ENCODE results near the gene GABRG3. TPM values are rescaled to one million over a fixed set of nuclear protein-coding genes. Genes with fewer than 3 reads are reported as not detected.

Gene GABRG3
- total RNA-seq, 3 donors from 2014 or later: 0.15 to 0.33 TPM; not detected in 1

GRCh38 chr15:27574541-27575054, 603.6 kb downstream of the GABRG3 start:
- no peak for TF ChIP-seq POLR2A (IDR thresholded peaks at IDR 0.05)
- TF ChIP-seq, protein P1, sequence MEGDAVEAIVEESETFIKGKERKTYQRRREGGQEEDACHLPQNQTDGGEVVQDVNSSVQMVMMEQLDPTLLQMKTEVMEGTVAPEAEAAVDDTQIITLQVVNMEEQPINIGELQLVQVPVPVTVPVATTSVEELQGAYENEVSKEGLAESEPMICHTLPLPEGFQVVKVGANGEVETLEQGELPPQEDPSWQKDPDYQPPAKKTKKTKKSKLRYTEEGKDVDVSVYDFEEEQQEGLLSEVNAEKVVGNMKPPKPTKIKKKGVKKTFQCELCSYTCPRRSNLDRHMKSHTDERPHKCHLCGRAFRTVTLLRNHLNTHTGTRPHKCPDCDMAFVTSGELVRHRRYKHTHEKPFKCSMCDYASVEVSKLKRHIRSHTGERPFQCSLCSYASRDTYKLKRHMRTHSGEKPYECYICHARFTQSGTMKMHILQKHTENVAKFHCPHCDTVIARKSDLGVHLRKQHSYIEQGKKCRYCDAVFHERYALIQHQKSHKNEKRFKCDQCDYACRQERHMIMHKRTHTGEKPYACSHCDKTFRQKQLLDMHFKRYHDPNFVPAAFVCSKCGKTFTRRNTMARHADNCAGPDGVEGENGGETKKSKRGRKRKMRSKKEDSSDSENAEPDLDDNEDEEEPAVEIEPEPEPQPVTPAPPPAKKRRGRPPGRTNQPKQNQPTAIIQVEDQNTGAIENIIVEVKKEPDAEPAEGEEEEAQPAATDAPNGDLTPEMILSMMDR (IDR thresholded peaks at IDR 0.05): no peak
- Histone ChIP-seq H3K27me3 (no peaks in the 10 kb centered on the region), H3K36me3 (no peaks in the 10 kb centered on the region), H3K4me1 (no peaks in the 10 kb centered on the region), H3K4me3 (no peak overlapping the region), H3K27ac (no peak overlapping the region), H3K9me3 (no peaks in the 10 kb centered on the region)
- DNase-seq (ENCODE audit: low spot score in 2 of 2): no peak
- intact Hi-C loops (cut with DNase I; ENCODE audit: low total_unique reads): no loop called here

DNA sequence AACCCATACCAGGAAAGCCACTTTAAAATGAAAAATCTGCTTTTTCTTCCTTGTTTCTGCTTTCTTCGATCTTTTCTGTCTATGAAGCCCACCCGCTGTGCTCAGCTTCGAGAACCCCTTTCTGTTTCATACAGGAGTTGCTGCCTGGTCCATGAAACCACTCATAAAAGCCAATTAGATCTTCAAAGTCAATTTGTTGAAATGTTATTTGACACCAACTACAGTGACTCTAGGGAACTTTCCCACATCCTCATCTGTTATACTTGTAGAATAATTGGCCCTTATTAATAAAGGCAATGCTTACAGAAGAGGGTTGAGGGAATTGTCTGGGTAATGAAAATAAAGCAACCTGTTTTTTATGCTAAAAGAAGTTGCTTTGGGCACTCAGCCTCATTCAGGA, 604.5 kb downstream of the GABRG3 start:
- intact Hi-C loops (cut with DNase I; ENCODE audit: low total_unique reads): no loop called here
- H3K27me3 ChIP-seq: no peaks in the 10 kb centered on the region
- TF ChIP-seq, protein P1 (IDR thresholded peaks at IDR 0.05): no peak
- H3K4me3 ChIP-seq: no peak overlapping the region
- H3K9me3 ChIP-seq: no peaks in the 10 kb centered on the region
- no peaks in the 10 kb centered on the region for H3K36me3 ChIP-seq
- DNase-seq (ENCODE audit: low spot score in 2 of 2): no peak
- H3K27ac ChIP-seq: no peak overlapping the region
- no peaks in the 10 kb centered on the region for H3K4me1 ChIP-seq

GRCh38 chr15:27576576-27576975, 605.6 kb downstream of the GABRG3 start:
- DNase-seq (ENCODE audit: low spot score in 2 of 2): no peak
- Histone ChIP-seq H3K27me3 (no peaks in the 10 kb centered on the region), H3K4me1 (no peaks in the 10 kb centered on the region), H3K36me3 (no peaks in the 10 kb centered on the region), H3K27ac (no peak overlapping the region), H3K9me3 (no peaks in the 10 kb centered on the region), H3K4me3 (no peak overlapping the region)
- no peak for TF ChIP-seq POLR2AphosphoS5 (IDR thresholded peaks at IDR 0.05)
- TF ChIP-seq, protein P1 (IDR thresholded peaks at IDR 0.05): no peak
- no peak for TF ChIP-seq POLR2A (IDR thresholded peaks at IDR 0.05)
- intact Hi-C loops (cut with DNase I; ENCODE audit: low total_unique reads): no loop called here

- Histone ChIP-seq H3K9me3 (no peaks in the 10 kb centered on the region), H3K27ac (no peak overlapping the region), H3K27me3 (no peaks in the 10 kb centered on the region), H3K36me3 (no peaks in the 10 kb centered on the region), H3K4me1 (no peaks in the 10 kb centered on the region), H3K4me3 (no peak overlapping the region)
- intact Hi-C loops (cut with DNase I; ENCODE audit: low total_unique reads): no loop called here
- no peak for DNase-seq (ENCODE audit: low spot score in 2 of 2)
- no peak for TF ChIP-seq POLR2A (IDR thresholded peaks at IDR 0.05)
- TF ChIP-seq POLR2AphosphoS5 (IDR thresholded peaks at IDR 0.05): no peak
- TF ChIP-seq, protein P1 (IDR thresholded peaks at IDR 0.05): no peak
These were observed 608.8 kb downstream of the GABRG3 start for GRCh38 chr15:27579738-27580137.

GRCh38 chr15:27582726-27583410, 611.9 kb downstream of the GABRG3 start:
- Histone ChIP-seq H3K27me3 (no peaks in the 10 kb centered on the region), H3K27ac (no peak overlapping the region), H3K4me1 (no peaks in the 10 kb centered on the region), H3K9me3 (no peaks in the 10 kb centered on the region), H3K36me3 (no peaks in the 10 kb centered on the region), H3K4me3 (no peak overlapping the region)
- intact Hi-C loops (cut with DNase I; ENCODE audit: low total_unique reads): no loop called here
- no peak for DNase-seq (ENCODE audit: low spot score in 2 of 2)
- TF ChIP-seq POLR2A (IDR thresholded peaks at IDR 0.05) (no peak), POLR2AphosphoS5 (IDR thresholded peaks at IDR 0.05) (no peak)
- TF ChIP-seq, protein P1 (IDR thresholded peaks at IDR 0.05): no peak

All from breast epithelium (tissue), 4 donors.